ENCODE data around the gene FAM200B. TPM values are rescaled to one million over a fixed set of nuclear protein-coding genes. Genes with fewer than 3 reads are reported as not detected.
A peak's percentile ranks its signal among the peaks of the same experiment; 100 is the strongest.

Gene FAM200B
- polyA plus RNA-seq, 1 of the 3 experiments (the other 2 are of a cell fraction), result 46.3 TPM

DNA sequence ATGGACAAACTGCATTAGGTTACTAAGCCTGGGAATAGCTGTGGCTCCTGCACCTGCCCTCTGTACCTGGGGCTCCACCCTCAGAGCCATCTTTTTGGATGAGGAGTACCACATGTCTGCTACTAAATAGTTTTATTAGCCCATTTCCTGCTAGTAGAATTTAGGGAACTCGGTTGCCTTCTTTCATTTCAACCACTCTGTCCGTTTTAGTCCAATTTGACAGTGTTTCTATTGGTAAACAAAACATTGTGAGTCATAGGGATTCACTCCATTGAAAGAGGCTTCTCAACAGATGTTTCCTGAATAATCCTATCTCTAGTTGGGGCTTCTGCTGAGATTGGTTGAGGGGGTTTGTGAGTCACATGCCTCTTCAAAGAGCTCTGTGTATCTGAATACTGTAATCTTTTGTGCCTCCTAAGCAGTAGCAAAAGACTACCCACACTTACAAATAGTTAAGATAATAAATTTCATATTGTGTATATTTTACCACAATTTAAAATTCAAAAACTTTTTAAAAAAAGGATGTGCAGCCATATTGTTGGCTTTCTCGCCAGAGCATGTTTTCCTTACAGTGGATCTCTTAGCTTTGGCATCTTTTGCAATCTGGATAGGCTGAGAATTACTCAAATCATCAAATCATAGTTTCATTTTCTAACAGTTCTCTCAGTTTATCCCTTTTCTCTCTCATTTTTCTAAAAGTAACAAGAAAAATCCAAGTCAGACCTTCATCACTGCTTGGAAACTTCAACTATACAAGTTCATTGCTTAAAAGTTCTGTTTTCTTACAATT, 9.9 kb downstream of the FAM200B start:
- Histone ChIP-seq H3K27me3 (ENCODE audit: insufficient read depth) (no peaks in the 10 kb centered on the region), H3K9me3 (no peaks in the 10 kb centered on the region), H3K4me3 (ENCODE audit: low read depth in 2 of 2, low read length in 1 of 2) (no peak overlapping the region), H3F3A (replicated peaks; ENCODE audit: insufficient read depth) (peaks cover 34% of the 10 kb centered on the region), H3K4me1 (ENCODE audit: control insufficient read depth in 1 of 2, insufficient read depth in 2 of 2, low read depth in 1 of 2, low read length in 1 of 2) (peaks cover 0 to 22% of the 10 kb centered on the region in 2 experiments; a peak in 3 of 4 replicates), H2AFZ (ENCODE audit: low read depth) (no peak overlapping the region), H3K27ac (ENCODE audit: low read depth in 2 of 2, low read length in 1 of 2) (peak overlapping the region in 1 of 2 experiments; percentile 94; a peak in 2 of 4 replicates), H3K9me2 (no peaks in the 10 kb centered on the region), H3K79me2 (ENCODE audit: insufficient read depth) (peaks cover 13% of the 10 kb centered on the region), H4K20me1 (ENCODE audit: insufficient read depth) (no peaks in the 10 kb centered on the region), H3K9ac (peak overlapping the region; percentile 48; the same call in 1 of the 2 replicates), H3K36me3 (replicated peaks in 1 of 2; ENCODE audit: control insufficient read depth in 1 of 2, insufficient read depth in 2 of 2, low read length in 1 of 2) (peaks cover 25 to 27% of the 10 kb centered on the region in 2 experiments), H3K4me2 (peak overlapping the region; percentile 51)
- DNase-seq, result no peak
- ChIA-PET POLR2A (no interaction called here), CTCF (interaction anchor here (1.4 to 1.6 kb wide), 3 partner anchors 9 to 310 kb away, joined by 3 to 5 read pairs (median 4); partner anchors contain the start of gene BST1)
- 54% methylated on average over 3 of the region's 3 CpGs for WGBS (ENCODE audit: low lambda C conversion rate)
- TF ChIP-seq ELF1 (IDR thresholded peaks at IDR 0.05) (no peak), FOSL2 (IDR thresholded peaks at IDR 0.05; ENCODE audit: borderline replicate concordance, low read depth) (peak; percentile 52; the same call in 1 of the 2 replicates), MAX (IDR thresholded peaks at IDR 0.05; ENCODE audit: low read depth) (peak; percentile 48; the same call in 1 of the 2 replicates), TCF12 (IDR thresholded peaks at IDR 0.05) (peak; percentile 73)

GRCh38 chr4:15692602-15693001, 11.0 kb downstream of the FAM200B start:
- no peak for DNase-seq
- Histone ChIP-seq H3K79me2 (ENCODE audit: insufficient read depth) (peaks cover 2% of the 10 kb centered on the region), H4K20me1 (ENCODE audit: insufficient read depth) (no peaks in the 10 kb centered on the region), H3K27me3 (ENCODE audit: insufficient read depth) (no peaks in the 10 kb centered on the region), H3K4me1 (ENCODE audit: control insufficient read depth in 1 of 2, insufficient read depth in 2 of 2, low read depth in 1 of 2, low read length in 1 of 2) (peaks cover 0 to 22% of the 10 kb centered on the region in 2 experiments; a peak in 3 of 4 replicates), H3K9ac (no peak overlapping the region), H3K9me3 (no peaks in the 10 kb centered on the region), H3K4me3 (ENCODE audit: low read depth in 2 of 2, low read length in 1 of 2) (no peak overlapping the region), H3K36me3 (replicated peaks in 1 of 2; ENCODE audit: control insufficient read depth in 1 of 2, insufficient read depth in 2 of 2, low read length in 1 of 2) (peaks cover 15 to 18% of the 10 kb centered on the region in 2 experiments), H3K4me2 (no peak overlapping the region), H2AFZ (ENCODE audit: low read depth) (no peak overlapping the region), H3F3A (replicated peaks; ENCODE audit: insufficient read depth) (peaks cover 28% of the 10 kb centered on the region), H3K27ac (ENCODE audit: low read depth in 2 of 2, low read length in 1 of 2) (peak overlapping the region in 1 of 2 experiments; percentile 94; a peak in 1 of 4 replicates), H3K9me2 (no peaks in the 10 kb centered on the region)
- no peak for TF ChIP-seq RAD21 (IDR thresholded peaks at IDR 0.05; ENCODE audit: low read length)
- no peak for TF ChIP-seq YY1 (IDR thresholded peaks at IDR 0.05; ENCODE audit: low read depth)
- TF ChIP-seq, protein P1, sequence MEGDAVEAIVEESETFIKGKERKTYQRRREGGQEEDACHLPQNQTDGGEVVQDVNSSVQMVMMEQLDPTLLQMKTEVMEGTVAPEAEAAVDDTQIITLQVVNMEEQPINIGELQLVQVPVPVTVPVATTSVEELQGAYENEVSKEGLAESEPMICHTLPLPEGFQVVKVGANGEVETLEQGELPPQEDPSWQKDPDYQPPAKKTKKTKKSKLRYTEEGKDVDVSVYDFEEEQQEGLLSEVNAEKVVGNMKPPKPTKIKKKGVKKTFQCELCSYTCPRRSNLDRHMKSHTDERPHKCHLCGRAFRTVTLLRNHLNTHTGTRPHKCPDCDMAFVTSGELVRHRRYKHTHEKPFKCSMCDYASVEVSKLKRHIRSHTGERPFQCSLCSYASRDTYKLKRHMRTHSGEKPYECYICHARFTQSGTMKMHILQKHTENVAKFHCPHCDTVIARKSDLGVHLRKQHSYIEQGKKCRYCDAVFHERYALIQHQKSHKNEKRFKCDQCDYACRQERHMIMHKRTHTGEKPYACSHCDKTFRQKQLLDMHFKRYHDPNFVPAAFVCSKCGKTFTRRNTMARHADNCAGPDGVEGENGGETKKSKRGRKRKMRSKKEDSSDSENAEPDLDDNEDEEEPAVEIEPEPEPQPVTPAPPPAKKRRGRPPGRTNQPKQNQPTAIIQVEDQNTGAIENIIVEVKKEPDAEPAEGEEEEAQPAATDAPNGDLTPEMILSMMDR (IDR thresholded peaks at IDR 0.05), result no peak
- TF ChIP-seq USF1 (IDR thresholded peaks at IDR 0.05; ENCODE audit: borderline replicate concordance, low read depth), result no peak
- no peak for TF ChIP-seq SMC3 (IDR thresholded peaks at IDR 0.05; ENCODE audit: low read depth, low read length)
- no peak for TF ChIP-seq SIN3A (IDR thresholded peaks at IDR 0.05; ENCODE audit: borderline replicate concordance, low read depth, low read length)
- no peak for TF ChIP-seq POLR2AphosphoS5 (IDR thresholded peaks at IDR 0.05; ENCODE audit: low read depth, low read length)
- TF ChIP-seq EP300 (IDR thresholded peaks at IDR 0.05; ENCODE audit: borderline replicate concordance in 1 of 2, low read depth in 1 of 2, low read length in 1 of 2), result no peak
- TF ChIP-seq, protein P2, sequence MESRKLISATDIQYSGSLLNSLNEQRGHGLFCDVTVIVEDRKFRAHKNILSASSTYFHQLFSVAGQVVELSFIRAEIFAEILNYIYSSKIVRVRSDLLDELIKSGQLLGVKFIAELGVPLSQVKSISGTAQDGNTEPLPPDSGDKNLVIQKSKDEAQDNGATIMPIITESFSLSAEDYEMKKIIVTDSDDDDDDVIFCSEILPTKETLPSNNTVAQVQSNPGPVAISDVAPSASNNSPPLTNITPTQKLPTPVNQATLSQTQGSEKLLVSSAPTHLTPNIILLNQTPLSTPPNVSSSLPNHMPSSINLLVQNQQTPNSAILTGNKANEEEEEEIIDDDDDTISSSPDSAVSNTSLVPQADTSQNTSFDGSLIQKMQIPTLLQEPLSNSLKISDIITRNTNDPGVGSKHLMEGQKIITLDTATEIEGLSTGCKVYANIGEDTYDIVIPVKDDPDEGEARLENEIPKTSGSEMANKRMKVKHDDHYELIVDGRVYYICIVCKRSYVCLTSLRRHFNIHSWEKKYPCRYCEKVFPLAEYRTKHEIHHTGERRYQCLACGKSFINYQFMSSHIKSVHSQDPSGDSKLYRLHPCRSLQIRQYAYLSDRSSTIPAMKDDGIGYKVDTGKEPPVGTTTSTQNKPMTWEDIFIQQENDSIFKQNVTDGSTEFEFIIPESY (IDR thresholded peaks at IDR 0.05; ENCODE audit: borderline replicate concordance, low read depth), result no peak
- no peak for TF ChIP-seq CHD2 (IDR thresholded peaks at IDR 0.05; ENCODE audit: low read length, partially characterized antibody)
- no peak for TF ChIP-seq TAF1 (IDR thresholded peaks at IDR 0.05; ENCODE audit: borderline replicate concordance, low read depth, low read length)
- no peak for TF ChIP-seq MXI1 (IDR thresholded peaks at IDR 0.05; ENCODE audit: low read depth, low read length)
- TF ChIP-seq USF2 (IDR thresholded peaks at IDR 0.05; ENCODE audit: borderline replicate concordance, low read depth, low read length), result no peak
- no peak for TF ChIP-seq IRF3 (IDR thresholded peaks at IDR 0.05; ENCODE audit: low read depth, low read length)
- ChIA-PET CTCF (interaction anchor here (1.4 kb wide), 1 partner anchor 10 kb away, joined by 4 read pairs; the partner anchor contains the start of gene BST1), POLR2A (no interaction called here)
- 82% methylated on average over 2 of the region's 2 CpGs for WGBS (ENCODE audit: low lambda C conversion rate)
